ENCODE results near the gene PRKCE.

Gene PRKCE

DNA sequence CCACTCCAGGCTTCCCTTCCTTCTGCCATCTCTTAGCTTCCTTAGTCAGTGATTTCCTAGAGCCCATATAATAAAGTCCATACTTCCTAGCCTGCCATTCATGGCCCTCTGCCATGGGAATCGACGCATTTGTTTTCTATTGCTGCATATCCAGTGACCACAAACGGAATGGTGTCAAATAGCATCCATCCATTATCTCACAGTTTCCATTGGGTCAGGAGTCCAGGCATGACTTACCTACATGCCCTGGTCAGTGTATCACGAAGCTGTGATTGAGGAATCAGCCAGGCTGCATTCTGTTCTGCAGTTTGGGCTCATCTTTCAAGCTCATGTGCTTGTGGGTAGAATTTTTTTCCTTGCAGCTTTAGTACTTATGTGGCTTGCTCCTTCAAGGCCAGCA, 436.0 kb downstream of the PRKCE start:
- no peak overlapping the region for H3K4me3 ChIP-seq (ENCODE audit: low read depth, low read length)

DNA sequence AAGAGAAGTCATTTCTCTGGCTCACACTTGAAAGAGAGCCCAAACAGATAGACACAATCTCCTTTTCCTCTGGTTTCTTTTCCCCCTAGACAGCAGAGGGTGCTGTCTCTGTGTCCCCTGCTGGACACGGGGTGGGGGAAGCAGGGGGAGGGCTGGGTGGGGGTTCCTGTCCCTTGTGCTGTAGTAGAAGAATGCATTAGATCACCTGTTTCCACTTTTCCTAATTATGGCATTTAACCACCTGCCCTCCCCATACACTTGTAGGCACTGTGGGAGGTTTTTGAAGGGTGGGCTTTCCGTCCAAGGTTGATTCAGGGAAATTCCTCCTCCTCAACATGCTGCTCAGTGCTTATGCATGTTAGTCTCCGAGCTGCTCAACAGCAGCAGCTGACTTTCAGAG, 439.5 kb downstream of the PRKCE start:
- H3K4me3 ChIP-seq (ENCODE audit: low read depth, low read length), result no peak overlapping the region

DNA sequence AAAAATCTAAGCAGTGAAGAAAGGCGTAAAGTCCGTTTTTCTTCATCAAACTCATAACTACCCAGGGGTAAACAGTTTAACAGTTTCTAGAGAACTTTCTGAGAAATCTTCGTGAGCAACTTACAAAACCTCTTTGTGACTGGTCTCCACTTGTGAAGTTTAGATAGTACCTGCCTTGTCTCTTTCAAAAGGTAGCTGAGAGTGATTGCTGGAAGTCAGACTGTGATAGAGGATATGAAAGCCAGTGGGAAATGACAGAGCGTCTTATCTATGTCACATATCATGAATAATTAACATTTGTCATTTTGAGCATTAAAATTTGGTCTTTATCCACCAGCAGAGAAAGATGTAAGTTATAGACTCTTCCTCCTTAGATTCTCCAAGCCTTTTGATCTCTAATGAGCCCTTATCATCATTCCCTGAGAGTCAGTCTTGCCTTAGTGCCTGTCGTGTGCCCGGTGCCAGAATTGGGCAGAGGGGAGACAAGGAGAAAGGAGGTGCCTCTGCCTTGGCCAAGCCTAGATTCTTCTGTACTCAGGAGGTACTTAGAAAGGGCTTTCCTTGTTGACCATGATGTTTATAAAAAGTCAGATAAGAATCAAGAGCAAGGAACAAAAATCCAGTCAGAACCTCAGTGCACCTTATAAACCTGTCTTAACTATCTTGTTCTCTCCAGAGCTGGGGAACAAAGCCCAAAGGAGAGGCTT, 440.6 kb downstream of the PRKCE start:
- H3K4me3 ChIP-seq (ENCODE audit: low read depth, low read length), result no peak overlapping the region

DNA sequence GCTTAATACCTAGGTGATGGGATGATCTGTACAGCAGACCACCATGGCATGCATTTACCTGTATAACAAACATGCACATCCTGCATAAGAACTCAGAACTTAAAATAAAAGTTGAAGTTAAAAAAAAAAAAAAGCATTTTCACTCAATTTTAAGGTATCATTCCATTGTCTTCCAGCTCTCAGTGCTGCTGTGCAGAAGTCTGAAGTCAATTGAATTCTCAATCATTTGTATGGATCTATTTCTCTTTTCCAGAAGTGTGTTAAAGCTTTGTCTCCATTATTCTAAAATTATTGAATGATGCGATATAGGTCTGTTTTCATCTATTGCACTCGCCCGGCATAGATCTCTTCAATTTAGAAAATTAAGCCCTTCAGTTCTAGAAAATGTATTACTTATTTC, 443.2 kb downstream of the PRKCE start:
- no peak overlapping the region for H3K4me3 ChIP-seq (ENCODE audit: low read depth, low read length)

DNA sequence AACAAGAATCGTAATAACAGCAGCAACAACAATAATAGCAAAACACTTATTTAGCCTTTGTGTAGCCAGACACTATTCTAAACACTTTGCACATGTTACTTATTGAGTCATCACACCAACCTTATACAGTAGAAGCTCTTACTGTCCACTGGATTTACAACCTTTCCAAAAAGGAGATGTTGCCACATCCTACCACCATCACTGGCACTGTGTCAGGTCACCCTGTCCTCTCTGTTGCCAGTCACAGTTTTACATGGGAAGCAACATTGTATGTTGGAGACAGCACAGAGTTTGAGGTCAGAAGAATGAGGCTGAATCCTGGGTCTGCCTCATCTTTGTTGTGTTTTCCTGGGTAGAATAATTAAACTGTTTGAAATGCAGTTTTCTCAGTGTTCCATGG, 444.4 kb downstream of the PRKCE start:
- no peak overlapping the region for H3K4me3 ChIP-seq (ENCODE audit: low read depth, low read length)

DNA sequence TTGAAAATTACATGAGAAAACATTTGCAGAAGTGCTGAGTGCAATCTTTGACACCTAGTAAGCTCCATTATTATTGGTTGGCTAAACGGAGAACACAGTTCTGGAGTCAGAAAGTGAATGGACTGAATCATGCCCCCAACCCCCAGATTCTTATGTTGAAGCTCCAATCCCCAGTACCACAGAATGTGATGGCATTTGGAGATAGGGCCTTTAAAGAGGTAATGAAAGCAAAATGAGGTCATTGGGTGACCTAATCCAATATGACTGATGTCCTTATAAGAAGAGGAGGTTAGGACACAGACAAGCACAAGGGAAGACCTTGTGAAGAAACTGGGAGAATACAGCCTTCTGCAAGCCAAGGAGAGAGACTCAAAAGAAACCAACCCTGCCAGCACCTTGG, 444.8 kb downstream of the PRKCE start:
- H3K4me3 ChIP-seq (ENCODE audit: low read depth, low read length), result no peak overlapping the region

DNA sequence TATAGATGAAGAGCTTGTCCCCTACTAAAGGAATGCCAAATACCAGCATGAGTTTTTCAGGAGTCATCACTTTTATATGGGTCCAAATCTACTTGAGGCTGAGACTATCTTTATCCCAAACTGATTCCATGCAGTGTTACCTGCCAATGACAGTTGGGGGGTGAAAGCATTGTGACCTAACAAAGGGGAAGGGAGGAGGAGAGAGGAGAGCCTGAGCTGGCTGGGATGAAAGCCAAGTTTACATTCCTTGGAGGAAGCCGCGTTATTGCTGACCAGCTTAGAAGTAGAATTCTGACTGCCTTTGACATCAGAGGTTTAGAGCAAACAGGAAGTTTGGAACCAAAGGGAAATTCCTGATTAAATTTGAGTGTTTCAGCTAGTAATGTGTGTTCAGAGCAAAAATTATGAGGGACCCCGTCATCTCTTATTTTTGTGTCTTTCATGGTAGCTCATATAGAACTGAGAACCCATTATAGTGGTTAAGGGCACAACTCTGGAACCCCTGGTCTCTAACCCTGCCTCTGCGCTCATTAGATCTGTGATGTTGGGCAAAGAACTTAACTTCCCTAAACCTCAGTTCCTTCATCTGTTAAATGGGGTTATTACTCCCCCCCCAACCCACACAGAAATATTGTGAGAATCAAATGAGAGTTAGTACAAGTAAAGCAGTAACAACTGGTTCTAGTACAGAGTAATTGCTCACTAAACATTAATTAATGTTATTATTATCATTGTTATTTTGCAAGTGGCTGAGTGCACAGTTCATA, 446.4 kb downstream of the PRKCE start:
- H3K4me3 ChIP-seq (ENCODE audit: low read depth, low read length), result no peak overlapping the region

DNA sequence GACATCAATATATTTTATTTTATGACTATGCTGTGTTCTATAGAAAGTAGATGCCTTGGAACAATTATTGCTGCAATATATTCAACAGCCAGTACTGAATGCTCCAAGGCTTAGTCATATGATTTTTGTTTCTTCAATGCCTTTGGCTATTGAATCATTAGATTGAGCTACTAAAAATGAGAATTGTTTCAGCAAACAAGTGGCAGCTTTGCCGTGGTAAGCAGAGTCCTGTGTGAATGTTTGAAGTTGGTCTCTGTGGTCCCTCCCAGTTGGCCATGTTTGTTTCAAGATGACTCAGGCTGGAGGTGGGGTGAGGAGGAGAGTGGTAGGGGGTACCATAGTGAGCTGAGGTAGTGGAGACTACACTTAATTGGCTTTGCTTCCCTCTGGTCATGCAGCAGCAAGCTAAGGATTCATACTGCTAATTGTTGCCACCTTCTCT, 447.2 kb downstream of the PRKCE start:
- no peak overlapping the region for H3K4me3 ChIP-seq (ENCODE audit: low read depth, low read length)

DNA sequence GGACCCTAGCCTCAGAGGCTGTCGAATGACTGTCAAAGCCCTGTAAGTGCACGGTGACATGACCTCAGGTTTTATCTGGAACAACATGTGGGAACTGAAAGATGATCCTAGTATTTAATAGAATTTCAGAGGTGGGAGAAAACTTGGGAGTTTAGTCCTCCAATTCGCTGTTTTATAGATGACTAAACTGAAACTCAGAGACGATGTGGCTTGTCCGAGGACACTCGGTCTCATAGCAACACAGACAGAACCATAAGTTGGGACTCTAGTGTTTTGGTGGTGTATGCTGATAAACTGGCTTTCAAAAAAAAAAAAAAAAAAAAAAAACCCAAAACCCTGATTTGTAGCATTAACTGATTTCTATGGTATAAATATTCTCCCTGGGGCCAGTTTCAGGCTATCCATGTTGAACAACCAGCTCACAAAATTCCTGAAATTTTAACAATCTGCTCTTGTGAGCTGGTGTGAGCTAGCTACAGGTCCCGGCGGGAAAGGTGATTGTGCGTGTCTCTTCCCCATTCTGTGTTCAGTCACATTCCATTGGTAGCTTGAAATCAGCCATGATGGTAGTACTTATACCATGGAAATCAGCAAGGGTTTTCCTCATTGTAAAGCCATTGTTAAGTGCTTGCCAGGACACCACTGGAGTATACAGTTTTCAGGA, 450.2 kb downstream of the PRKCE start:
- H3K4me3 ChIP-seq (ENCODE audit: low read depth, low read length), result no peak overlapping the region

DNA sequence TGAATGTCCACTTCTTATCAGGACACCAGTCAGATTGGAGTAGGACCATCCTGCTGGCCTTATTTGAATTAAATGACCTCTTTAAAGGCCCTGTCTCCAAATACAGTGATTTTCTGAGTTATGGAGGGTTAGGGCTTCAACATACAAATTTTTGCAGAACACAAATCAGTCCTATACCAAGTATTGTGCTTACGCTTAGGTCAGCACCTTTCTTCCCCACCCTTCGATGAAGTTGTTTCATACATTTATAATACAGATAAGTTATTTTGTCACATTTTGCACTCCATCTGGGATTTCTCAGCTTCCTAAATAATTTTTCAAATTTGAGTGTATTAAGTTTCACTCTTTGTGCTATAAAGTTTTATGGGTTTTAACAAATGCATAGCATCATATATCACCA, 455.2 kb downstream of the PRKCE start:
- no peak overlapping the region for H3K4me3 ChIP-seq (ENCODE audit: low read depth, low read length)

DNA sequence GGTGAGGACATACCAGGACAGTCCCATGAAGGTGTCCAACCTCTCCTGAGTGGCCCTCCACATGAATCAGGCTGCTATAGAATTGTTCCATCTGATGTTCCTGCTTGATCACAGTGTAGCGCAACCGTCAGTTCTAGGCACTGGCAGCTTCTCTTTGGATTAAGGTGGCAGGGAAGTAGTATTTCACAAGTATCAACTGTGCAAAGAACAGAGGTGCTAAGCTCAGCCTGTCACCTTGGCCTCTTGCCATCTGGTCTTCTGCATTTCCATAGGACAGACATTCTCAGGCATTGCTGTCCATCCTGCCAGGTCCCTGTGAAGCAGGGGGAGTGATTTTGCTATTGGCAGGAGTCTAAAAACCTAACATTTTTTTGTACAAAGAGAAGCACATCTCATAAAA, 463.5 kb downstream of the PRKCE start:
- H3K4me3 ChIP-seq (ENCODE audit: low read depth, low read length), result no peak overlapping the region

DNA sequence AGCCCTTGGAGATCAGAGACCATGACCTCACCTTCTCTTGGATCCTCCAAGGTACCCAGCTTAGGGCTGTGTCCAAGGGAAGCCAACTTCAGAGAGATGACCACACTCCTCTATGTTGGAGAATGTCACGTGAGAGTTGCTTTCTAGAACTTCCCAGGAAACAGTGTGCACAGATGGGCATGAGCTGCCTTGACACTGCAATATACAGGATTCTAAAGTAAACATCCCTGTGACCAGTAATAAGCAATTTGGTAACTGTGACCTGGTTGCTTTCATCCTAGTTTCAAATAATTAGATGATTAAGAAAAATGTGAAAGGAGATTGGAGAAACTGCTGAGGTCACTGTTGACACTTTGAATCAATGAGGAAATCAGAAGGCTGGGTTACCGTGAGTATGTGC, 464.7 kb downstream of the PRKCE start:
- no peak overlapping the region for H3K4me3 ChIP-seq (ENCODE audit: low read depth, low read length)

DNA sequence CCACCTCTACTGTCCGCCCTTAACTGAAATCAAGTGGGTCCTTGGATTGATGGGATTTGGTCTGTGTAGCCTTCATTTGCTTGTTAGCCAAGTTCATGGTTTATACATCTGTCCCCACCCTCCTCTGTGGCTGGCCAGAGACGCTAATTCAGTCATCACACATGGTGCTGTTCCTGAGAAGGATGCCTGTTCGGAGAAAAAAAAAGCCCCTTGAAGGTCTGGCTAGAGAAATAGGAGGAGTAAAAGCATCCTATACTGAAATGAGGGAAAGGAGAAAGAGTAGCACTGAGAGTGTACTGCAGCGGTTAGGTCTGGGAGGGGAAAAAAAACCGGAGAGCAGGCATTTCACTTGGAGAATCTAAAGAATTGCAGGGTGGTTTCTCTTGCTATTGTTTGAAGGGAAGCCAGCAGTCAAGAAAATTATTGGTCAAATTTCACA, 465.1 kb downstream of the PRKCE start:
- H3K4me3 ChIP-seq (ENCODE audit: low read depth, low read length), result no peak overlapping the region

DNA sequence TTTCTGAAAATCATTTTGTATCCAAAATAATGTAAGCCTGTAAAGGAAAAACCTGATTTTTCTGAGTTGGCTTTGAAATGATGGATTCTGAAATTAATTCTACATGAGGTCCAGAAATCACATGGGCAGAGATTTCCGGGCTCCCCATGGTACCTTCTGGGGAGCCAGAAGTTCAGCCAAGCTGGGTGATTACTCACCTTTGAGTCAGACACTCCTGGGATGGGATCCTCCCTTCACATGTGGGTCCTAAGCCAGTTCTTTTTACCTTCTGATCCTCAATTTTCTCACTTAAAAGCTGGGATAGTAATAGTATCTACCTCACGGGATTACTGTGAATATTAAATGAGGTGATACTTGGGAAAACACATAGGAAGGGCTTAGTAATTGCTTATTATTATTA, 465.9 kb downstream of the PRKCE start:
- H3K4me3 ChIP-seq (ENCODE audit: low read depth, low read length), result no peak overlapping the region

DNA sequence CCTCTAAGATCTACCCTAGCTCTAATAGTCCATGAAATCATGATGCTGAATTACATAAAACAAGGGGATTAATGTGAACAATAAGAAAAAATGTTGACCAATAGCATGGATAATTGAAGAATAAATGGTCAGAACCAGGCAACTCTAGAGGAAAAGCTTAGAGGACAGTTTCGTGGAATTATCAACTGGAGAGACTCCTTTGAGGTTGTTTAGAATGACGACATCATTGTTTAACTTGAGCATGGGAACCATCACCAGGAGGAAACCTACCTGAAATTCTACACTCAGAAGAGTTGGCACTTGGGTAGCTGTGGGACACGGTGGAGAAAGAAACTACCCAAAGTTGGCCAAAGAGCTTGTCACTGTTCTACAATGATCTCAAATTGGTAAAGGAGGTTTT, 466.5 kb downstream of the PRKCE start:
- H3K4me3 ChIP-seq (ENCODE audit: low read depth, low read length), result no peak overlapping the region

DNA sequence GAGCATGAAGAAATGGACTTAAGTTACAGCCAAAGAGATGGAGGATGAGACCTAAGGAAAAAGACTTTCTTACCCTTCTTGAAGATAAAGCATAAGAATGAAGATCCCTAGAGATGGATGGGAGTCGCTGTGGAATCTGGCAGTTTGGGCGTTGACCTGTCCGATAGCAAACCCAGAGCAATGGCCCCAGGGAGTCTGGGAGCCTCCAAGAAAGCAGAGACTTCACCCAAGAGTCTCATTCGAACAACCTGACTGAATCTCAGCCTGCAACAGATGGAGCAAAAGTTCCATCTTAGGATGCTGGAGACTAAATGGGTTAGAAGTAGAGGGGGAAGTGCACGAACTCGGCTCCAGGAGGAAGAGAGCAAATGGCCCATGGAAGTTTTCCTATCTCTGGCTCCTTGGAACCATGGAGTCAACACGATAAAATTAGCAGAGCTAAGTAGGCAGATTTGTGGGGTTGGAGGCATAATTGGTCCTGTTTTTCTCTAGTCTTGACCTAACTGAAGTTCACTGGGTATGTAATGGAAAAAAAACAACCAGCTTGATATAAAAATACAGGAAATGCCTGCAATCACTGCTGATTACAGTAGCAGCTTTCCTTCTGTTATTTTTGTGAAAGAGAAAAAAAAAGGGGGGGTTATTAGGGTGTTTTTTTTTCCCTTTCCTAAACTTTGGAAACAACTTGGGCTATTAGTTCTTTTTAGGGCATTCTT, 467.3 kb downstream of the PRKCE start:
- H3K4me3 ChIP-seq (ENCODE audit: low read depth, low read length), result no peak overlapping the region

DNA sequence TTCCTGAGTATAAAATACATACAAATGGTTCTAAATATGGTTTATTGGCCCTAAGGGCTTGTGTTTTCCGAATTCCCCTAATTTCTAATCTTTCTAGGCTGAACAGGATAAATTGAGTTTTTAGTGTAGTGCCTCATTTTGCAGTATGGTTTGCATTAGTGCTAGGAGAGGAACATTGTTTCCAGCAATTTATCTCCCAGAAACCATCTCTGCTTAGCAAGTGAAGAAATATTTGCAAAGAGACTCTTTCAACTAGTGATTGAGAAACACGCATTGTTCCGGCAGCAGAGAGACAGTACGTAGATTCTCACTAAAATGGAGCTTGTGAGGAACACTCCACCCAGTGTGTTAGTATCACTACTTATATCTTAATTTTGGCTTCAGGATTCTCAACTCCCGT, 468.0 kb downstream of the PRKCE start:
- H3K4me3 ChIP-seq (ENCODE audit: low read depth, low read length), result no peak overlapping the region

DNA sequence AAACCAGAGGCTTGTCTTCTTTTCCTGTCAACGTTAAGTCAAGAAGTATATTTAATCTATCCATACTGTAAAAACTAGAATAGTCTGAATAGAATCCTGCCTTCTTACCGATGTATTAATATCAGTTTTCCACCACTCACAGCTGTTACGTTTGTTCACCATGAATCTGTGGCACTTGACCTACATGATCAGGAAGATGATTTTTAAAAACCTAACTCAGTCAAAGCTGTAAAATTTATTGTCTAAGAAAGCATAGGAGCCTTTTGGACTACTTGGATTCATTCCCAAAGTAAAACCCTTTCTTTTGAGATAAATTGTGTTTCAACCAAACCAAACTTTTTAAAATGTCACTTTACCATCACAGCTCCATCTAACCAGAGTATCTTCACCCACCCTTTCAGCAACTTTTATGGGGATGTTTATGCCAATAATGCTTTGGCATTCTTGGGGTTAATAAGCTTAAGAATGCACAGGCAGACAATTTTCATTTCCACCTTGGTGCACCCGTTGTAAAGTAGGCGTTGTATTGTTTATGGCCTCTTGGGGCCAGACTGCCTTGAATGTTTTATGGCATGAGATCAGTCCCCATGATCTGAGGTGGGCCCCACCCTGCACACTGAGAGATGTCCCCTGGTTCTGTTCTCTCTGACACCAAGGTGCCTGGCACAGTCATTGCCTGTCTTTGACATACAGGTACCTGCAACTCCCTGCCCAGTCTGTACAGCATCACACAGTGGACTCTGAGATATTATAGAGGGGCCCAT, 469.5 kb downstream of the PRKCE start:
- no peak overlapping the region for H3K4me3 ChIP-seq (ENCODE audit: low read depth, low read length)

DNA sequence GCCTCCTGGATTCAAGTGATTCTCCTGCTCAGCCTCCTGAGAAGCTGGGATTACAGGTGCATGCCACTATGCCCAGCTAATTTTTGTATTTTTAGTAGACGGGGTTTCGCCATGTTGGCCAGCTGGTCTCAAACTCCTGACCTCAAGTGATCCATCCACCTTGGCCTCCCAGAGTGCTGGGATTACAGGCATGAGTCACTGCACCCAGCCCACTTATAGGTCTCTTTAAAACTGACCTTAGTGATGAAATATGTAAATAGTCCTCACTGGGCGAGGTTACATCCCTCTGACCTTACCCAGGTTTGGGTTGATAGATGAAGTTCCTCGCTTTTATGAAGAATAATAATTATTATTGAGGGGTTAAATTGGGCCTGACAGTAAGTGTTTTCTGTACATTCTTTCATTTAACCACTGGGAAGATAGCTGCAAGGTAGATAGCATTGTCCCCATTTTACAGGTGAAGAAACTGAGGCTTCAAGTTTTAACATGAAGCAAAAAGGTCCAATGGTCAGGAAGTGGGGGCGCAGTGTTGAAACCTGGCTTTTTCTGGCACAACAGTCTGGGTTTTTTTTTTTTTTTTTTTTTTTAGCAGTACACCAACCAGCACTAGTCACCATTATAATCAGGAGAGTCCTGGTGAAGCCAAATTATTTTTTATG, 471.0 kb downstream of the PRKCE start:
- no peak overlapping the region for H3K4me3 ChIP-seq (ENCODE audit: low read depth, low read length)

DNA sequence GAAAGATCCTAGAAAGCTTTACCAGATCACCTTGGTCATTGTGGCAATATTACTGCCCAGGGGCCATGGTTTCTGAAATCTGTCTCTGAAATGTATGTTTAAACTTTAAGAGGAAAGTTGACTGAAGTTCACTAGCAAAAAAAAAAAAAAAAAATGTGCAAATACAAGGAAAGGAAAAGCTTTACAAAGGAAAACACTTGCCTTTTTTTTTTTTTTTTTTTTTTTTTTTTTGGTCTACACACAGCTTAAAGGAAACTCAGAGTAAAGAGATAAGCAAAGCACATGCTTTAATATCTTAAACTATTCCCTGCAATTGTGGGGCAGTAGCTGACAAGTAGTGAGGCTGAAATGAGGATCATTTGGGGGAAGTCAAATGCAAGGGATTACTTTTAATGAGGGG, 471.5 kb downstream of the PRKCE start:
- H3K4me3 ChIP-seq (ENCODE audit: low read depth, low read length), result no peak overlapping the region
